ENCODE measurements around the gene TUBG2.

DNA sequence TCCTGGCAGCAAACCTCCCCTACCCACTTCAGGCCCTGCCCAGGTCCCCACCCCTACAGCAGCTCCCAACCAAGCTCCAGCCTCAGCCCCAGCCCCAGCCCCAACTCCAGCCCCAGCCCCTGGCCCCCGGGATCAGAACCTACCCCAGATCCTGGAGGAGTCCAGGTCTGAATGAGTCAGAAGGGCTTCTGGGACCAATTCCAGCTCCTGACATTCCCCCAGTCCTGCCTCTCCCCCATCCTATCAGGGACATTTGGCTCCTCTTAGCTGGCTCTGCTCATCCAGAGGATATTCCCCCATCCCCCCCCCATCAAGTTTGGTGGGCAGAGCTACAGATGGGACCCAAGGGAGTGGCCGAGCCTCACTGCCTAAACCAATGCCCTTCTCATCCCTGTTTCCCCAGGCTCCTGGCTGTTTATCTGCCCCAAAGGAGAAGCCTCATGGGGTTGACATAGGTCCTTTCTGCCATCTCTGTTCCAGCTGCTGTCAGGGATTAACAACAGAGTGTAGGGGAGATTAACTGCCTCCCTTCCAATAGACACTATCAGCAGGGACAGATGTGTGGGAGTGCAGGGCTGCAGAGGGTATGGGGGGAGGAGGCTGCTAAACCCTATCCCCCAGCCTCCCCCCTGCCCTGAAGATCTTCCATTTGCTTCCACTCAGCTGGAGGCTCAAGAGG is 39.8 kb downstream of the TUBG2 start:
- TF ChIP-seq NFIC (IDR thresholded peaks at IDR 0.05) = no peak
- no peak for TF ChIP-seq TEAD4 (IDR thresholded peaks at IDR 0.05)
- TF ChIP-seq MAX (IDR thresholded peaks at IDR 0.05) = no peak
- TF ChIP-seq EP300 (IDR thresholded peaks at IDR 0.05; ENCODE audit: borderline replicate concordance) = no peak
